Colonic mucosa (tissue), 4 donors: ENCODE results near the gene SCAMP1. TPM values are rescaled to one million over a fixed set of nuclear protein-coding genes. Genes with fewer than 3 reads are reported as not detected.
"Not testable (repeated sequence)": the region's sequence is repeated elsewhere in the genome, so short reads cannot be mapped to it uniquely, and the experiment has no call there.

ENCODE experiments used
- DNase-seq: peaks from one replicate; pipeline ENCODE4 v3.0.0-alpha.2; 2020
- H3K27ac ChIP-seq: fragments of 200-600 bp; one replicate; pipeline ENCODE4 v1.8.0; 2021
- H3K27me3 ChIP-seq: fragments of 200-600 bp; one replicate; pipeline ENCODE4 v1.8.0; 2021
- H3K36me3 ChIP-seq: fragments of 200-600 bp; one replicate; pipeline ENCODE4 v1.8.0; 2021
- H3K4me1 ChIP-seq: fragments of 200-600 bp; one replicate; pipeline ENCODE4 v1.8.0; 2021; ENCODE audit warnings: mild to moderate bottlenecking
- H3K4me3 ChIP-seq: fragments of 200-600 bp; one replicate; pipeline ENCODE4 v1.8.0; 2021
- H3K9ac ChIP-seq, 2 donors: one replicate each; pipeline ENCODE4 v1.7.0; 2013; ENCODE audit warnings: control low read depth in 2 of 2, low read depth in 2 of 2, low read length in 2 of 2
- H3K9me3 ChIP-seq: fragments of 200-600 bp; one replicate; pipeline ENCODE4 v1.8.0; 2021
- CTCF ChIP-seq: fragments of 200-600 bp; IDR thresholded peaks from one replicate; pipeline ENCODE4 v1.8.0; 2022; ENCODE audit warnings: antibody characterized with exemption, mild to moderate bottlenecking
- intact Hi-C: fragments of 100-400 bp; cut with DNase I; formaldehyde crosslinking; loops from one replicate; pipeline ENCODE4 v1.14.1; 2022
- total RNA-seq, 2 donors: library from RNA; stranded (reverse); fragmentation: NEBNext Ultra II Directional in 1 of 2; extraction: Animal tissue kit (Norgen Biotek cat#: 25700) in 1 of 2; gene quantifications; one replicate each; pipeline ENCODE4 v1.2.1, GENCODE V29; 2021
- donor health status: healthy.
- donor health status: DM: no; HTN: no; CAD: no.
- donor health status: DM: no; HTN: no; CAD: no.

SCAMP1 gene
- total RNA-seq, 2 donors from 2014 or later, result 26.4 to 53.5 TPM

GRCh38 chr5:78429332-78429980 is 69.0 kb downstream of the SCAMP1 start:
- Histone ChIP-seq H3K4me1 (no peaks in the 10 kb centered on the region), H3K36me3 (no peaks in the 10 kb centered on the region), H3K9me3 (no peaks in the 10 kb centered on the region), H3K27ac (no peak overlapping the region), H3K27me3 (no peaks in the 10 kb centered on the region), H3K9ac (no peak overlapping the region), H3K4me3 (no peak overlapping the region)
- intact Hi-C loops, result no loop called here
- TF ChIP-seq CTCF, result no peak
- DNase-seq, result no peak

GRCh38 chr5:78430866-78431265 is 70.4 kb downstream of the SCAMP1 start:
- intact Hi-C loops, result no loop called here
- Histone ChIP-seq H3K27me3 (no peaks in the 10 kb centered on the region), H3K4me3 (no peak overlapping the region), H3K9ac (no peak overlapping the region), H3K9me3 (no peaks in the 10 kb centered on the region), H3K27ac (no peak overlapping the region), H3K36me3 (no peaks in the 10 kb centered on the region), H3K4me1 (no peaks in the 10 kb centered on the region)
- TF ChIP-seq CTCF, result no peak
- DNase-seq, result no peak

- DNase-seq, result no peak
- no peak overlapping the region for H3K9ac ChIP-seq
- H3K27me3 ChIP-seq, result no peaks in the 10 kb centered on the region
- TF ChIP-seq CTCF, result no peak
- no peaks in the 10 kb centered on the region for H3K4me1 ChIP-seq
- H3K36me3 ChIP-seq, result no peaks in the 10 kb centered on the region
- H3K9me3 ChIP-seq, result no peaks in the 10 kb centered on the region
- intact Hi-C loops, result no loop called here
- H3K4me3 ChIP-seq, result no peak overlapping the region
- no peak overlapping the region for H3K27ac ChIP-seq
Observed at GRCh38 chr5:78433972-78434371, 73.6 kb downstream of the SCAMP1 start.

GRCh38 chr5:78447775-78448424 is 87.5 kb downstream of the SCAMP1 start:
- Histone ChIP-seq H3K27ac (no peak overlapping the region), H3K4me3 (no peak overlapping the region), H3K27me3 (no peaks in the 10 kb centered on the region), H3K36me3 (no peaks in the 10 kb centered on the region), H3K9me3 (no peaks in the 10 kb centered on the region), H3K4me1 (no peaks in the 10 kb centered on the region), H3K9ac (no peak overlapping the region)
- intact Hi-C loops, result no loop called here
- no peak for DNase-seq
- TF ChIP-seq CTCF, result no peak

- H3K27me3 ChIP-seq, result no peaks in the 10 kb centered on the region
- no peak overlapping the region for H3K9ac ChIP-seq
- no peaks in the 10 kb centered on the region for H3K36me3 ChIP-seq
- H3K27ac ChIP-seq, result no peak overlapping the region
- intact Hi-C loops, result no loop called here
- no peak for TF ChIP-seq CTCF
- H3K9me3 ChIP-seq, result no peaks in the 10 kb centered on the region
- no peaks in the 10 kb centered on the region for H3K4me1 ChIP-seq
- DNase-seq, result no peak
- H3K4me3 ChIP-seq, result no peak overlapping the region
Observed at GRCh38 chr5:78449103-78449502, 88.7 kb downstream of the SCAMP1 start.

- H3K9me3 ChIP-seq, intact Hi-C loops, DNase-seq, H3K4me3 ChIP-seq, H3K36me3 ChIP-seq, H3K4me1 ChIP-seq, H3K27ac ChIP-seq, H3K9ac ChIP-seq, H3K27me3 ChIP-seq: not testable (repeated sequence)
Observed at GRCh38 chr5:78457507-78457906, 97.1 kb downstream of the SCAMP1 start.
